Measurements from ENCODE around the gene TRABD2B. TPM values are rescaled to one million over a fixed set of nuclear protein-coding genes. Genes with fewer than 3 reads are reported as not detected.
A peak's percentile ranks its signal among the peaks of the same experiment; 100 is the strongest.

TRABD2B gene
- total and polyA plus RNA-seq, 11 donors: 0.31 to 1.1 (median 0.80) TPM

DNA sequence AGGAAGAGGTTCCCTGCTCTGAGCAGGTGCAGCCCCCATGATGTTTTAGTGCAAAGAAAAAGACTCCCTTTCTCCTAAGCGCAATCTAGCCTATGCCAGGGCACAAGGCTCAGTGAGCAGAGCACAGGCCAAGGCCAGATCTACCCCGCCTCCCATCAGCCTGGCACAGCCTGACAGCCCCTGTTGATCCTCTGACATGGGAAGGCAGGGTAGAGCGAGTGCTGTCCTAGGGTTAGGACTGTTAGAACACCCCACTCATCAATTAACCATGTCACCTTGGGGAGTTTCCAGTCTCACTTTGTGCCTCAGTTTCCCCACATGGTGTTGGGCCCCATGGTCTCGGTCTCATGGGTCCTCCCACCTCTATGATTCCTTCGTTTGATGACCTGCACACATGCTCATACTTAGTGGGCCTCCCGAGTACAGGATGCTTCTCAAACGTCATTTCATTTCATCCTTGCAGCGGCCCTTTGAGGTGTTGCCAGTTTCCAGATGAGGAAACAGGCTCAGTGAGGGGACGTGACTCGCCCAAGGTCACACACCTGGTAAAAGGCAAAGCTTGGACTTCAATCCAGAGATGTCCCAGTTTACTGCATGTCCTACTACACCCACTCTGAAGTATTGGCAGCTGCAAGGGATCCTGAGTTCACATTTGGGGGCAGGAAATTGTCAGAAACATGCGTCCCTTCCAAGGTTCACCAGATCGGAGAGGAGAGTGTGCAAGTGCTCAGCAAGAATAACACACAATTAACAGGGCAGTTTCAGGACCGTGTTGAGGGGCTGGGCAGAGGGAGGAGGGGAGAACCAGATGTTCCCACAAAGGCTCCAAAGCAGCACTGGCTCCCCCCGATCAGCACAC lies 213.3 kb downstream of the TRABD2B start:
- peak in 1 of 4 donors; percentile 3 for ATAC-seq
- TF ChIP-seq POLR2A (IDR thresholded peaks at IDR 0.05): no peak
- TF ChIP-seq, protein P1, sequence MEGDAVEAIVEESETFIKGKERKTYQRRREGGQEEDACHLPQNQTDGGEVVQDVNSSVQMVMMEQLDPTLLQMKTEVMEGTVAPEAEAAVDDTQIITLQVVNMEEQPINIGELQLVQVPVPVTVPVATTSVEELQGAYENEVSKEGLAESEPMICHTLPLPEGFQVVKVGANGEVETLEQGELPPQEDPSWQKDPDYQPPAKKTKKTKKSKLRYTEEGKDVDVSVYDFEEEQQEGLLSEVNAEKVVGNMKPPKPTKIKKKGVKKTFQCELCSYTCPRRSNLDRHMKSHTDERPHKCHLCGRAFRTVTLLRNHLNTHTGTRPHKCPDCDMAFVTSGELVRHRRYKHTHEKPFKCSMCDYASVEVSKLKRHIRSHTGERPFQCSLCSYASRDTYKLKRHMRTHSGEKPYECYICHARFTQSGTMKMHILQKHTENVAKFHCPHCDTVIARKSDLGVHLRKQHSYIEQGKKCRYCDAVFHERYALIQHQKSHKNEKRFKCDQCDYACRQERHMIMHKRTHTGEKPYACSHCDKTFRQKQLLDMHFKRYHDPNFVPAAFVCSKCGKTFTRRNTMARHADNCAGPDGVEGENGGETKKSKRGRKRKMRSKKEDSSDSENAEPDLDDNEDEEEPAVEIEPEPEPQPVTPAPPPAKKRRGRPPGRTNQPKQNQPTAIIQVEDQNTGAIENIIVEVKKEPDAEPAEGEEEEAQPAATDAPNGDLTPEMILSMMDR (IDR thresholded peaks at IDR 0.05): no peak
- no peaks in the 10 kb centered on the region for H3K9me3 ChIP-seq
- no peak overlapping the region for H3K27ac ChIP-seq
- H3K4me3 ChIP-seq: no peak overlapping the region
- H3K4me1 ChIP-seq: peaks cover 0 to 57% (median 30%) of the 10 kb centered on the region in 12 donors
- DNase-seq: no peak
- WGBS, 4 donors: 62 to 74% (median 70%) methylated on average over 14 of the region's 14 CpGs
- H3K27me3 ChIP-seq: no peaks in the 10 kb centered on the region
- intact Hi-C loops (cut with DNase I): loop anchor here in 4 of 10 donors (2.0 to 10.0 kb wide), 4 partner anchors 148 to 278 kb away; partner anchors contain the start of gene TRABD2B (in 4 of the 4)
- no peaks in the 10 kb centered on the region for H3K36me3 ChIP-seq

DNA sequence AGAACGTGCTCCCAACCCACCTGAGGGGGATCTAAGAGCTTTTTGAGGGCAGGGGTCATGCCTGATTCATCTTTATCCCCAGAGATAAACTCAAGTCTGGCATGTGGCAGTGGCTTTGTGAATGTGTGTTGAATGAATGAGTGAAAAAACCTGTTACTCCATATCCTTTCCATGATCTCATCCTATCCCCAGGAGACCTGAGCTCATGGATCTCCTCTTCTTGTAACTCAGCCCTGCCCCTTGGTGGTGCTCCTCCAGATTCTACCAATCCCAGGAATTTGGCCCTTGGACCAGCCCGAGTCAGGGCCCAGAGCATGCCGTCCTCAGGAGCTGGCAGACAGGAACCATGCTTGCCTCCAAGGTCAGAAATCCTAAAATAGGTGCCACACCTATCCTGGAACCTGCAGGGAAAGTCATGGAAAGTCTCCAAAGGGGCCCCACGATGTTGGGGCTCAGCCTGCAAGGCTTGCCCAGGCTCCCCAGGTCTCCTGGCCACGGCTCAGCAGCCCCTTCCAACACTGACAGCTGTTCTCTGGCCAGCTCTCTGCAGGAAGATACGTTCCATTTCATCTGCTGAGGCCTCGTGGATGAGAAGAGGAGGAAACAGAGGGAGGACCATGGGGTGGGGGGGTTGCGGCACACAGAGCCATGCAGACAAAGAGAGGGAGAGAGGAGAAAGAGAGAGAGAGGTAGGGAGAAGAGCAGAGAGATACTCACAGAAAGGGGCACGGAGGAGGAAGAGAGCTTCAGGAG lies 214.6 kb downstream of the TRABD2B start:
- Histone ChIP-seq H3K27me3 (no peaks in the 10 kb centered on the region), H3K9me3 (no peaks in the 10 kb centered on the region), H3K4me1 (peaks cover 0 to 57% (median 30%) of the 10 kb centered on the region in 12 donors), H3K27ac (peak overlapping the region in 1 of 12 donors; percentile 14), H3K4me3 (no peak overlapping the region), H3K36me3 (no peaks in the 10 kb centered on the region)
- TF ChIP-seq, protein P1 (IDR thresholded peaks at IDR 0.05): no peak
- TF ChIP-seq POLR2A (IDR thresholded peaks at IDR 0.05): no peak
- 48 to 55% (median 49%) methylated on average over 9 of the region's 9 CpGs for WGBS, 4 donors
- DNase-seq: peak in 3 of 5 donors; percentile 33 to 62 (median 42)
- intact Hi-C loops (cut with DNase I): loop anchor here in 3 of 10 donors (5.0 to 10.0 kb wide), 3 partner anchors 150 to 280 kb away; partner anchors contain the start of gene TRABD2B (in 2 of the 3)
- peak in 3 of 4 donors; percentile 43 to 52 (median 50) for ATAC-seq

DNA sequence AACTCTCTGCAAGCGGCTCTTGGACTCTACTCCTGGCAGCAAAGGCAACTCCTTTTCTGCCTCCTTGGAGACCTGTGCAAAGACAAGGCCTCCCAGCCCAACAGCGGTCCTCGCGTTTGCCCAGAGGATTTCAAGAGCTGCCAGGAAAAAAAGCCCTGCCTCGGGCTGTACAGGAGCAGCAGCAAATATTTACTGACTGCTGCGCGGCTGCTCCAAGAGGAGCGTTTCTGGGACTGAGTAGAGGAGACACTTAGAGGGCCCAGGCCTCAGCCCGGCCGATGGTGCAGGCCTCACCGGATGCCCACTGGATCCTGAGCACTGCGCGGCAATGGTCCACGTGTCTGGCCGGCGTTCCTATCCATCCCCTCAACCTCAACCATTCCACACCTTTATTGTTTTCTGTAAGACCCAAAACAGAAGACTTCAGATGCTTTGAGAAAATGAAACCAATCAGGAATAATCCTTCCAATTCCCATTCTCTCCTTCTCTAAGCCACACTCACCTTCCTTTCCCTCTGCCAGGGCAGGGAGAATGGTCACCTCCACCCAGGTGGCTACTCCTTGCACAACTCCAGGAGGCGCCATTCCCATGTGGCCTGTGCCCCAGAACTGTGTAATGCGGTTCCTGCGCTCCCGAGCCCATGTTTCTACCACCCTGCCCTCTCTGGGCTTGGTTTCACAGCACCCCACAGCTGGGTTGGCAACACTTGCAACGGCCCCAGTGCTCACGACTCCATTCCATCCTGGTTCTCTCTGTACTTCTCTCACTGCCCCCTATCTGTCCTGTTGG lies 215.8 kb downstream of the TRABD2B start:
- no peak overlapping the region for H3K4me3 ChIP-seq
- peaks cover 0 to 57% (median 30%) of the 10 kb centered on the region in 12 donors for H3K4me1 ChIP-seq
- no peaks in the 10 kb centered on the region for H3K27me3 ChIP-seq
- intact Hi-C loops (cut with DNase I): loop anchor here in 3 of 10 donors (5.0 to 10.0 kb wide), 3 partner anchors 151 to 281 kb away; partner anchors contain the start of gene TRABD2B (in 2 of the 3)
- WGBS, 4 donors: 90 to 98% (median 93%) methylated on average over 14 to 22 of the region's 22 CpGs
- H3K9me3 ChIP-seq: no peaks in the 10 kb centered on the region
- H3K27ac ChIP-seq: no peak overlapping the region
- ATAC-seq (no peak), DNase-seq (no peak)
- no peak for TF ChIP-seq POLR2A (IDR thresholded peaks at IDR 0.05)
- TF ChIP-seq, protein P1 (IDR thresholded peaks at IDR 0.05): no peak
- no peaks in the 10 kb centered on the region for H3K36me3 ChIP-seq
